ENCODE results near the gene RAC2. TPM values are rescaled to one million over a fixed set of nuclear protein-coding genes. Genes with fewer than 3 reads are reported as not detected.
A peak's percentile ranks its signal among the peaks of the same experiment; 100 is the strongest.
"Not testable (repeated sequence)": the region's sequence is repeated elsewhere in the genome, so short reads cannot be mapped to it uniquely, and the experiment has no call there.

The RAC2 gene
- total RNA-seq, 1 donor from 2014 or later: 11.2 TPM

DNA sequence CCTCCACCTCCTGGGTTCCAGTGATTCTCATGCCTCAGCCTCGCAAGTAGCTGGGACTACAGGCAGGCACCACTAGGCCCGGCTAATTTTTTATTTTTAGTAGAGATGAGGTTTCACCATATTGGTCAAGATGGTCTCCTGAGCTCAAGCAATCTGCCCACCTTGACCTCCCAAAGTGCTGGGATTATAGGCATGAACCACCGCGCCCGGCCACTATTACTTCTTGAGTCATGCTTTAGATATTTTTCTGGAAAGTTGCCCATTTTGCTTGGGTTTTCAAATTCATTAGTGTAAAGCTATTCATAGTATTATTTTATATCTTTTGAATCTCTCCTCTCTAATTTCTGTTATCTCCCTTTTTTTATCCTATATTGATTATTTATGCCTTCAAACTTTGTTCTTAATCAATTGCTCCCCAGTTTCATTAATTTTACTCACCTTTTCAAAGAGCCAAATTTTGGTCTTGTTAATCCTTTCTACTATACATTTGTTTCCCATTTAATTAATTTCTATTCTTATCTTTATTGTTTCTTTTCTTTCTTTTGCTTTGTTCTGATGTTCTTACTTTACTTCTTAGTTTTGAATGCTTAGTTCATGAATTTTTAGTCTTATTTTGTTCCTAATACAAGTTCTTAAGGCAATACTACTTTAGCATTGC is 10.3 kb upstream of the RAC2 start:
- peak; percentile 83 for DNase-seq

DNA sequence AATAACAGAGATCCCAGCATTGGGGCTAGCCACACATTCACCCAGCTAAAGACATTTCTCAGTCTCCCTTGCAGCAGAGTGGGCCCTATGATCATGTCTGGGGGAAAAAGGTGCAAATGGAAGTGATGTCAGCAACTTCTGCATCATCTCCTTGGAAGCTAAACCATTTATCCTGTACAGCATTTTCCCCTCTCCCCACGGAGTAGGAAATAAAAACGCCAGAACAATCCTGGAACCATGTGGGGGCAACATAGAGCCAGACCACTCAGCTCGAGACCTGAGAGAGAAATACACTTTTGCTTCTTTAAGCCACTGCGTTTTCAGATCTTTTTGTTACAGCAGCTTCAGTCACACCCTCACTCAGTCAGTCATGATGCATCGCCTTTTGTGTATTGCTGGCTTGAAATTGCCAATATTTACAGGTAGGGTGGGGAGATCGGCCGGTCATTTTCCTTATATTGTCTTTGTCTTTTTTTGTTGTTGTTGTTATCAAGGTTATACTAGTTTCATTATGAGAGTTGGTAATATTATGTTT is 9.1 kb upstream of the RAC2 start:
- peak; percentile 50 for DNase-seq

DNA sequence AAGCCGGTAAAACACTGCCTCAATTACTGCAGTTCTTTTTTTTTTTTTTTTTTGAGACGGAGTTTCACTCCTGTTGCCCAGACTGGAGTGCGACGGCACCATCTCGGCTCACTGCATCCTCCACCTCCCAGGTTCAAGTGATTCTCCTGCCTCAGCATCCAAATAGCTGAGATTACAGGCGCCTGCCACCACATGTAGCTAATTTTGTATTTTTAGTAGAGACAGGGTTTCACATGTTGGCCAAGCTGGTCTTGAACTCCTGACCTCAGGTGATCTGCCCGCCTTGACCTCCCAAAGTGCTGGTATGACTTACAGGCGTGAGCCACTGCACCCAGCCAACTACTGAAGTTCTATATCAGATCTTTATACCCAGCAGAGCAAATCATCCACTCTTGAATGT is 7.8 kb upstream of the RAC2 start:
- DNase-seq: not testable (repeated sequence)

DNA sequence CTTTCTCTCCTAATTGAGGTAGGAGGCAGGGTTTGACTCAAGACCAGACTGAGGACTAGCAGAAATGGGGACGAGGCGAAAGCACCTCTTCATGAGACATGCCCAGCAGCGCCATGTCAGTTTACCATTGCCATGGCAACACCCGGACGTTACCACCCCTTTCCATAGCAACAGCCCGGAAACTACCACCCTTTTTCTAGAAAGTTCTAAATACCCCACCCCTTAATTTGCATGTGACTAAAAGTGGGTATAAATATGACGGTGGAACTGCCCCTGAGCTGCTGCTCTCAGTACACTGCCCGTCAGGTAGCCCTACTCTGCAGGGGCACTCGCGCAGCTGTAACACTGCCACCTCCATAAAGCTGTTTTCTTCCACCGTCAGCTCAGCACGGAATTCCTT is 5.9 kb upstream of the RAC2 start:
- no peak for DNase-seq

DNA sequence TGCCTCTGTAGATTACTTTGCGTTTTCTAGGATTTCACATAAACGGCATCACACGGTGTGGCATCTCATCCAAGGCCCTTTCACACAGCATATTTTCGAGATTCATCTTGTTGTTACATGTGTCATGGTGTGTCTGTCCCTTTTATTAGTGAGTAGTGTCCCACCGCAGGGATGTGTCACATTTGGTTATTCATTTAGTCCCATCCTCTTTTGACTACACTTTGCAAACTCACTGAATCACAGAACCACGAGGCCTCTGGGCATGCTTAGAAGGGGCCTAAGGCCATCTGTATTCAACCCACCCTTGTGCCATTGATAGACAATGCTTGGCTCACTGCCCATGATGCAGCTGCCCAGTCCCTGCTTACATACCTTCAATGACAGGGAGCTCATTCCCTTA is 4.2 kb upstream of the RAC2 start:
- DNase-seq: no peak

DNA sequence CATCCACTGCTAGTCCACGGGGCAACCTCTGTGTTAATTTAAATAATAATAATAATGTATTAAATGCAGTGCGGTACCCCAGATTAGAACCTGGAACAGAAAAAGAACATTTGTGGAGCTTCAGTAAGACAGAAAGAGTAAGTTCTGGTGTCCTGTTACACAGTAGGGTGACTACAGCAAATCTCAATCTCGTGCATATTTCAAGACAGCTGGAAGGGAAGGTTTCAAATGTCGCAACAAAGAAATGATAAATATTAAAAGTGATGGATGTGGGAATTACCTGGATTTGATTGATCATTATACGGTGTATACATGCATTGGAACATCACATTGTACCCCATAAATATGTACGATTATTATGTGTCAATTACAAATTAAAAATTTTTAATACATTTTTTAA is 1.7 kb upstream of the RAC2 start:
- no peak for DNase-seq

DNA sequence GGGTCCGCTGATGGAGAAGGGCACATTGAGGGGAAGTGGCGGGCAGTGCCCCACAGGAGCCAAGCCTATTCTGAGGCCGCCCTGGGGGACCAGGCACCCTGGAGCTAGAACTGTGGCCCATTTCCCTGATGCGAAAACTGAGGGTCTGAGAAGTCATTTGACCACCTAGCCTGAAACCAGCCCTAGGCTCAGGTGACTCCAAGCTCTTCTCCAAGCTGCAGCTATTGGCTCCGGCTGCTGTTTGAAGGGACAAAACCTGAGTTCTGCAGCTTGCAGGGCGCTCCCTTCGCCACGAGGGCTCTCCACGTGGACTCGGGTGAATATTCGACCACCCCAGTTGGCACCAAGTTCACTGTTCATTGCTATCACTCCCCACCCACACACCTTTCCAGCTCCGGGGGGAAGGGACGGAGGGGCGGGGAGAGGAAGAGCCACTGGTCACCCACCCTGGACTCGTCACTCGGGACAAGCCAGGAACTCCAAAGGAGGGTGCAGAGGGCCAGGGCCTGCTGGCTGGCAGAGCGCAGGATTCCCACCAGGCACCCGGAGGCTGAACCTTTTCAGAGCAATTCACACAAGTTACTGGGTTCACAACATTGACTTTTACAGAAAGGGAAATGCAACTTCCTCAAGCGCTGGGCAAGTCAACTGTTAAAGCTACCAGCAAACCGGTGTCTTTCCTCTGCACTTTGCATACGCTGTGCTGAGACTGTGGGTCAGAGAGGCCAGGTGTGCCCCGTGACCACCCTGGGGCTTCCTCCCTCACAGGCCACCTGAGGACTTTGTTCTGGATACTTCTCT is 1.1 kb upstream of the RAC2 start:
- no peak for DNase-seq

DNA sequence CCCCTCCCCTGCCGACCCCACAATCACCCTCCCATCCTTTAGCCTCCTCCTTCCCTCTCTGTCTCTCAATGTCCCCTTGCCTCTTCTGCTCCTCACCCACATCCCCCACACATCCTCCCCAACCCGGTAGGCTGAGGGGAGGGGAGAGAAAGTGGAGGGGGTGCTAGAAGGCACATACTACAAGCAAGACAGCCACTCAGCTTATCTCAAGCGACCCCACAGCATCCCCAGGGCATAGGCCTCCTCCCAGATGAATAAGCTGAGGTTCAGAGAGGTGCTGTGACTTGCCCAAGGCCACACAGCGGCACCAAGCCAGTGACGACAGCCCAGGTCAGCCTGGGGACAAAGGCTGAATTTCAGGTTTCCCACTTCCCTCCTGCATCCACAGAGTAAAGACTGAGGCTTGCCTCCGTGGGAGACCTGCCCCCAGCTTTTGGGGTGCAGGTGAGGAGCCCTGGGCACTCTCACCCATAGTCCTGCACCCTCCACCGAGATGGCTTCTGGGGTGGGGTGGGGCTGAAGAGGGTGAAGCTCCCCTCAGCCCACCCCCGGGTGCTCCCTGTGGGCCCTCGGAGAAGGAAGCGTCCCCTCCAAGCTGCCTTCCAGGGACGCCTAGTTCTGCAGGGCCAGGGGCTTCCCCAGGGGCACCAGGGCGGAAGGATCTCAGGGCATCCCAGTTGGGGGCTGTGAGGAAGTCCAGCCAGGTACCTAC is 511 bp downstream of the RAC2 start:
- no peak for DNase-seq

DNA sequence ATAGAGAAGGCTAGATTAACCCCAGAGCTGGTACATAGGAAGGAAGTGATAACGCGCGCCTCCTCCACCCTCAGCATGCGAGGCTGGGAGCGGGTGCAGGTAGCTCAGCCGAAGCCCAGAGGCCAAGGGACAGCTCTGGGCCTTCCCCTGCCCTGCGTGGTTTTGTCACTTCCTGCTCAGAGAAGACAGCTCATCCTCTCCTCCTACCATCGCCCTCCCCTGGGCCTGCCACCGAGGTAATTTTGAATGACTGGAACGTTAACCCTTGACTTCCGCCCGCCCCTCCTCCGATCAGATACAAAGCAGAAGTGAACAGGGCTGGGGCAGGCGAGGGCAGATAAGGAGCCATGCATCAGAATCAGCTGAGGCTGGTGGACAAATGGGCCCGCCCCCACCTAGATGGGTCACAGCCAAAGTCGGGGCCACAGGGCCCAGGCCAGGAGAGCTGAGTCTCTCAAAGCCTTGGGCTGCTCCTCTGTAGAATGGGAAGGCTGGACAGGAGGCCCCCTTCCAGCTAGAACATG is 1.6 kb downstream of the RAC2 start:
- DNase-seq: peak; percentile 60

DNA sequence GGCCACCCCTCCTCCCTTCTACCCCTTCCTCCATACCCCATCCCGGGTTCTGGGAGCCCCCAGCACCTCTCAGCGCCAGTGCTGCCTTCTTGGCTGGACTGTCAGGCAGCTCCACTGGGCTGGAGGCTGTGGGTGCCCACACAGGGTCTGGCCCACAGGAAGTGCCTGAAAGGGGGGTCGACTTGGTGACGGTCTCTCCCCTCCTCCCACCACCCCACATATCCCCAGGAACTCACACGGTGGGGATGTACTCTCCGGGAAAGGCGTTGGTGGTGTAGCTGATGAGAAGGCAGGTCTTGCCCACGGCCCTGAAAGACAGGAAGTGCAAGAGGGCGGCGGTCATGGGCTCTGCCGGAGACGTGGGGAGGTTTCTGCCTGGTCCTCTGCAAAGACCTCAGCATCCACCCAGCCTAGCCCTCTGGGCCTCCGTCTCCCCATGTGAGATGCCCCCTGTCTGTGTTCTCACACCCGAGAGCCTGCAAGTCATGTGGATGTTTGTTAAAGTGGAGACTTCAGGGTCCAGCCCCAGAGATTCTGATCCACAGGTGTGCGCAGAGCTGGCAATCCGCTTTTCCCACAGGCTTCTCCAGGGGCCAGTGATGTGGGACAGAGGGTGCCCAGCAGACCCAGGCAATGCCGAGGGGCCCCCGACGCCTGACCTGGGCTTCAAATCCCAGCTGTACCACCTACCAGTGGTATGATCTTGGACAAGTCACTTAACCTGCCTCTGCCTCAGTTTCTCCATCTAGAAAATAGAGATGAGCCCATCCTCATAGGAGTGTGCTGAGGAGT is 2.5 kb downstream of the RAC2 start:
- DNase-seq: no peak

DNA sequence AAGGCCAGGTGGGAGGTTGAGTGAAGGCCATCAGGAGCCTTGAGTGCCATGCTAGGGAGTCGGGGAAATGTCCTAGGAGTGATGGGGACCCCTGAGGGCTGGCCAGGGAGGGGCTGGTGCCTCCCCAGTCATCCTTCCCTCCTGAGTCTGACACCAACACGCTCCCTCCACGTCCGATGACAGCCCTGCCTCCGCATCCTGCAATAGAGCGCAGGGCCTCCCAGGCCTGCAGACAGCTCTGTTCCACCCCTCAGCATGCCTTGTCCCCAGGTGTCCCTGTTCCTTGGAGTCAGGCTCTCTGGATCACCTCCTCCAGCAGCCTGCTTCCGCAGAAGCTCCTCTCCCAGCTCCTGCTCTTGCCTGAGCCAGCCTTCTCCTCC is 3.1 kb downstream of the RAC2 start:
- DNase-seq: no peak

DNA sequence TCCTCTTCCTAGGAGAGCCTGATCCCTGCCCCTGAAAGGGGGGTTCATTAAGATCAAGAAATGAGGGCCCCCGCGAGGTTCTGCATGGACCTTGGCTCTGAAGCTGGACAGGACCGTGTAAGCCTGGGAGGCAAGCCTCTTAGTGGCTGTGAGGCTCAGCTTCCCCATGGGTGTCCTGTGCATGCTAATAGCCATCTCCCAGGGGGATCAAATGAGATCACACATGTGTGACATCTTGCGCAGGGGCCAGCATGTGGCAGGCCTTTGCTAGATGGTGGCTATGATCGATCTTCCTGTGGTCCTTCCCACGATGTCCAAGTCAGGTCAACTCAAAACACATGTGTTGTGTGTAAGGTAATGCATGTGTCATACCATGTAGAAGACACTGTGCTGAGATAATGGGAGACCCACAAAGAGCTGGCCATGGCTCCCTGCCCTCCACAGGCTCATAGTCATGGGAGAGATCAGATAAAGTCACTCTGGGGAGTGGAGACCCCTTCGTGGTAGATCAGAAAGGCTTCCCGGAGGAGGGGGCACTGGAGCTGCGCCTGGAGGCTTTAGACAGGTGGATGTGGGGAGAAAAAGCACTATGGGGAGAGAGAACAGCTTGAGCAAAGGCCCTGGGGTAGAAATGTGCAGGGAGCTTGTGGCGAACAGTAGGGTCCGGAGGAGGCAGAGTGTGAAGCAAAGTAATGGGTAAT is 3.7 kb downstream of the RAC2 start:
- DNase-seq: no peak

DNA sequence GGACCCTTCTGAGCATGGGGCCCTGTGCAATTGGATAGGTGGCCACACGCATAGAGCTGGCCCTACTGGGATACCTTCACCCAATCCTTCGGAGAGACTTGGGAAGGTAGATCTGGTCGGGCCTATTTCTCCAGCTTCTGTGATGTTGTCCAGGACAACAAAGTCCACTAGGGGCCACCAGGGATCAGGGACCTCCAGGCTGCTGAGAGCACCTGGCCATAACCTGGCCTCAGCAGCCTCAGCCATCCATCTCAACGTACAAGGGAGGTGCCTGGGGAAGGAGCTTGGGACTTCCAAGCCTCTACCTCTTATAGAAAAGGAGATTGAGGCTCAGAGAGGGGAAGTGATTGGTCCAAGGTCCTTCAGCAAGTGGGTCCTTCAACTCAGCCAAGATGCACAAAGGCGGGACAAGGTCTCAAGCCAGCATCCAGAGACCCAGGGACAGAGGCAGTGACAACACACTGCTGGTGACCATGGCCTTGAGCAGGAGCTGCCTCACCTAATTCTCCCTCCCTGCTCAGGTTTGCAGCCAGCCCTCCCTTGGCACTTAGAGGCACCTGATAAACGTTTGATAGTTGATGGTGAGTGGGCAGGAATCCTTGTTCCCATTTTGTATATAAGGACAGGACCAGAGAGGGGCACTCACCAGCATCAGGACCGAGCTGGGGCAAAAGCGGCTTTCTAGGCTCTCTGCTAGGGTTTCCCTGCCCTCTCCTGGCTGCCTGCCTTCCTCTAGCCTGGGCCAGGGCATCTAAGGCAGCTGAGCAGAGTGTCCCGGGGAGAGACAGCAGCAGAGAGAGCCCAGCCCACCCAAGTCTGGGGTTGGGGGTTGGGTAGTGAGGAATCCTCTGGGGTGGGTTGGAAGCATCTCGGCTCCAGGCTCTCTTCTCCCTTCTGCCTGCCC is 4.5 kb downstream of the RAC2 start:
- no peak for DNase-seq

DNA sequence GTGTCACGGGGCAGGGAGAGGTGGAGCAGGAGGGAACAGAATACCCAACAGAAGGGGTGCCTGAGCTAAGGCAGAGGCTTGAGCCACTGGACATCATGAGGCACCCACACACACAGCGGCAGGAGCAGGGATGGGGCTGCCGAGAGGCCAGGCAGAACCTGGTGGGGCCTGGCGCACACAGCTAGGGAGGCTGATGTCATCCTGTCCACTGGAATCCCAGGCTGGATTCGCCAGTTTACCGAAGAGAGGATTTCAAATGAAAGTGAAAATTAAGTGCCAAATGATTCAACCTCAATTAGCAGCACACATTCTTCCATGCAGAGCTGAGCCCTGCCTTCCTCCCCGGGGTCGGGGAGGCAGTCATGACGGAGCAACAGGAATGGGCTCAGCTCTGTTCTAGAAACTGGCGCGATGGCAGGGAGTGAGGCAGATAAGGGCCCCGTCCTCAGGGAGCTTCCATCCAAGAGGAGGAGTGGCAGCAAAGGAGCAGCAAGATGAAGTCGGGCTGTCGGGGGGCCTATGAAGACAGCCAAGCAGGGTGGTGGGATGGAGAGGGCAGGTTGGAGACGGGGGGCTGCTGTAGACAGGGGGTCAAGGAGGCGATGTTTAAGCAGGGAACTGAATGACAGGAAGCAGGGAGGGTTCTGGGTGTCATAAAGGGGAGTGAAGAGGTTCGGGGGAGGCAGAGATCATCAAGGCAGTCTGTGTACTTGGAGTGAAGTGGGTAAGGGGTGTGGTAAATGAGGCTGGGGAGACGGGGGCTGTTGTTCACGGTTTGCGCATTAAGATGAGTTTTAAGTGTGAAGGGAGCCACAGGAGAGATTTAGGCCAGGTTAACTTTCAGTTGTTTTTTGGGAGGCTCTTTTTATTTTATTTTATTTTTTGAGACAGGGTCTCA is 6.4 kb downstream of the RAC2 start:
- peak; percentile 53 for DNase-seq

DNA sequence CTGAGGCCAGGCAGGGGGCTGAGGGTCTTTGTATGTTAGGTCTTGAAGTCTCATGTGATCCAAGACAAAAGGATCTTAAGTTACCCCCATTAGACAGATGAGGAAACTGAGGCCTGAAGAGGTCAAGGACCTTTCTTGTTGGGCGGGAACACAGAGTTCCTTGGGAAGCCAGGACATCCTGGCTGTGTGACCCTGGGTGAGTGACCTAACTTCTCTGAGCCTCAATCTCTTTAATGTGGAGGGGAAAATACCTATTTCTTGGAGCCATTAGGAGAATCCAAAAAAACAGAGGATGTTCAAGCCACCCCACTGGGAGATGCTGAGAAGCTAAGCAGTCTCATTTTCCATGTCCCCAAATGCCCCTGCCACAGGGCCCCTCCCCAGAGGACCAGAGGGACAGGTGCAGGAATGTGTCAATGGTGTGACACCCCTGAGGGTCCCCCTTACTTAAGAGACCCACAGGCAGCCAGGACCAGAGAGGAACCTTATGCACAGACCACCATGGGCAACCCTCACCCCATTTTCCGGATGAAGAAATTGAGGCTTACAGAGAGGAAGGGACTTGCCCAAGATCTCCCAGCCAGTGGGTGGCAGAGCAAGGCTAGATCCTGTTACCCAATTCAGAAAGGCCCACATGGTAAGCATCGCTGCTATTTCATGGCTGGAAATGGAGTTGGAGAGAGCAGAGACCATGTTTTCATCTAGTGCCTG is 8.0 kb downstream of the RAC2 start:
- no peak for DNase-seq

DNA sequence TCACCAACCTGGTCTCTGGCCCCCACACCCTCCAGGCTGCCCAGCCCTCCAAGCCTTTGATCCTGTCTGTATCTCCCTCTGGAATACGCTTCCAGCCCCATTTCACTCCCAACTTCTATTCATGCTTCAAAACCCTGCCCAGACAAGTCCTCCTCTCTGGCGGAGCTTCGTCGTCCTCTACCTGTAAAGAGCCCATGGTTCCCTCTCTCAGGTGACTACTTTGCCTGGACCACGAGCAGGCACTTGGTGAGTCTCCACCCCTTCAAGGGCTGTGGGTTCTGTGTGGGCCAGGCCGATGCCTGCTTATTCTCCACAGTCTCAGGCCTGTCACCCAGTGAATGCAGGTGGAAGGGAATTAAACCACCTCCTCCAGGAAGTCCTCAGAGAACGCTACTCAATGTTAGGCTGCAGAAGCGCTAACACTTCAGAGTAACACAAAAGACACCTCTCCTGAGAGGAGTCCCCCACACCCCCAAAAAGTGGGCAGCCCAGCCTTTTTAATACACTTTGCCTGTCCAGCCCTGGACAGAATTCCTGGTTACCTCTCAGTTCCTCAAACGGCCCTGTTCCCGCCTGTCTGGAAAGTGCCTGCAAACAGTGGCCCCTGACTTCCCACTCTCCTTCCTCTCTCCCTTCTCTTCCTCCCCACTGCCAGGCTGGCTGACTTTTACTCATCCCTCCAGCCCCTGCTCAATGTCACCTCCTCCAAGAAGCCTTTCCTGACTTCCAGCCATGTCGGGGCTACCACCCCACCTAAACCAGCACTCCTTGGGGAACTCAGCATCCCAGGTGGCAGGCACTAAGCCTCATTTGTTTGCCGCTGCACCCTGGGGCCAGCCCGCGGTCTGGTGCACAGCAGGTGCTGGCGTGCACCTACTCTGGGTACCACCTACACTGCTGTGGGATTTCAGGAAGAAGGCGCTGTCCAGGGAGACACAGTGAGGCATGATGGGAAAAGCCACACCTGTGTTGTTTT is 9.0 kb downstream of the RAC2 start:
- DNase-seq: no peak

DNA sequence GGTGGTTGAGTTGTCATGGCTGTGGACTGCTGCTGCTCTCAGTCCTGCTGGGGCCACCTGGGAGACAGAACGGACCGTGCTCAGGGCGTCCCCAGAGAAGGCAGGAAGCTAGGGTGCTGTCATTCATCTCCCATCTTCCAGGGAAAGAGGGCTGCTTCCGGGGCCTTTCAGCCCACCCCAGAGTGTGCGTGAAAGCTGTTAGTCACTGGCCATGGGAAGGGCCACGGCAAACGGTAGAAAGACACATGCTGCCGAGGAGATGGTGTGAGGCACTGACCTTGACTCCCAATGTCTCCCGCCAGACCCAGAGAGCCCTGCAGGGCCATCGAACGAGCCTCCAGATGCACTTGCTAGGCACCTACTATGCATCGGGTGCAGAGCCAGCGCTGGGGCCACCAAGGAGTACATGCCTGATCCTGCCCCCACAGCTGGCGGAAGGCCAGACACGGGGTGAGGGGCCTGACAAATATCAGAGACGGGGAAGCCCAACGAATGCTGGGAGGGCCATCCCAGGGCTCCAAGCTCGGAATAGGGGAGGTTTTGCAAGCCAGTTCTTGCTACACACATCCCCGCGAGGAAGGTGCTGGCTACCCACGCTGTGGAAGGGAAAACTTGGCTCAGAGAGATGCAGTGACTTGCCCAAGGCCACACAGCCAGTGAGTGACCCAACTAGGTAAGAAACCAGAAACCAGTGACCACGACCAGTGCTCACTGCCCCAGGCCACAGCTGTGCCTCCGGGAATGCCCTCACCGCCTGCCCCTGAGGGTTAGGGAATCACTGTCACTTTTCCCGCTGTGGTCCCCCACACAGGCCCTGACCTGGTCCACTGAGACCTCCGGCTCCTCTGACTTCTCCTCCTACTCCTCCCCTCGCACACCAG is 10.1 kb downstream of the RAC2 start:
- DNase-seq: no peak
